ENCODE data around the gene FYCO1. TPM values are rescaled to one million over a fixed set of nuclear protein-coding genes. Genes with fewer than 3 reads are reported as not detected.

The FYCO1 gene
- total and polyA plus RNA-seq, 2 of the 8 experiments (the other 6 are each of a cell fraction or from before 2014, with no cell fraction given): 4.8 to 10.8 TPM

DNA sequence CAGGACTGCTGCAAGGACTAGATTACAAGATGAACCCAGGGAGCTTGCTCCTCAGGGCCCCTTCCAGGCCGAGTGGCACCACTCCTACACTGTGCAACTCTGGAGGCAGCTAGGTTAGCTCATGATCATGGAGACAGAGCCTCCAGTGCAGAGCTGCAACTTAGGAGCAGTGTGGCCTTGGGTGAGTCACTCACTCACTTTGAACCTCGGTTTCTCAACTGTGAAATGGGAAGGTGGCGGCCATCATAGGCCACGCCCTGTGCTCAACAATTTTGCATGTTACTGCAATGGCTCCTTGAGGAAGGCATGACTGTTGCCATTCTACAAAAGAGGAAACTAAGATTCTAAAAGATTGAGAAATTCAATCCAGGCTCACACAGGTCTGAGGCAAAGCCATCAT, 63.5 kb downstream of the FYCO1 start (continued):
- TF ChIP-seq USF2 (IDR thresholded peaks at IDR 0.05; ENCODE audit: low read length) (no peak), SP4 (IDR thresholded peaks at IDR 0.05; ENCODE audit: low read length) (no peak)
